ENCODE measurements around the gene AGMAT.

Gene AGMAT

GRCh38 chr1:15524283-15525049 is 60.4 kb downstream of the AGMAT start:
- DNase-seq (ENCODE audit: low read depth in 2 of 2), result peak; percentile 100

- DNase-seq (ENCODE audit: low read depth in 2 of 2), result no peak
These were observed 60.9 kb downstream of the AGMAT start, which contains the start of gene CASP9 for GRCh38 chr1:15524021-15524282. Gene CASP9 (minus strand): TSS chr1:15524215. CDS start chr1:15524200, 15 bp downstream.

- no peak for DNase-seq (ENCODE audit: low read depth in 2 of 2)
These were observed 61.5 kb downstream of the AGMAT start for GRCh38 chr1:15523104-15524020.

GRCh38 chr1:15522551-15522950 is 62.3 kb downstream of the AGMAT start:
- no peak for DNase-seq (ENCODE audit: low read depth in 2 of 2)
